ENCODE measurements around the gene EPHA4.

The EPHA4 gene

DNA sequence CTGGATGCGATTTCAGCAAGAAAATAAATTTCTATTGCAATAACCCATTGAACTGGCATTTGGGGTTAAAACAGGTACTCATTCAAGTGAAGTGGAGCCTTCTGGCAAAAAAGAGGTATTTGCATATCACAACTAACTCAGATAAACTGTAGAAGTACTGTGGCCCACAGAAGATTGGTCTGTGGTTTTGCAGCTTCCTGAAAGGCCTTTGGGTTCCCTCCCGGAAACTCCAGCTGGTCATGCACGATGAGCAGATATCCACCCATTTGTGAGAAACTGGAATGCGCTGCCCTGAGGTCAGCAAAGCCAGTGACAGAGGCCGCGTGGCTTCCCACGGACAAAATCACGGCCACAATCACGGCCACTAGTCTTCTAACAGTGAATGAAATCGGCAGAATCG lies 106.3 kb downstream of the EPHA4 start:
- no peak for DNase-seq

DNA sequence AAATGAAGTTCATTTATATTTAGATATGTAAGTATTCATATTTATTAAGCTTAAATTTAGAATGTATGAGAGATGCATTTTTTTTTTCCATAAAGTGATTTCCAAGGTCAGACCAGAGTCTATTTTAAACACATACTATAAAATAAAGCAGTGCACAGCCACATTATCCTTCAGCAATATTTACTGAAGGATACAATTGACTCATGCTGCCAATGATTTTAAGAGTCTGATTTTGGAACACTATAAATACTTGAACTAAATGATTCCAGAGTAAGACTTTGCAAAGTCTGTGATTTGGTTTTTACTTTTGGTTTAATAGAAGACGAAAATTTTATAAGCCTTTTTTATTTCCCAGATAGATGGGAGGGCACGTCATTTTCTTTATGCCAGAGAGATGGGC lies 107.1 kb downstream of the EPHA4 start:
- no peak for DNase-seq

DNA sequence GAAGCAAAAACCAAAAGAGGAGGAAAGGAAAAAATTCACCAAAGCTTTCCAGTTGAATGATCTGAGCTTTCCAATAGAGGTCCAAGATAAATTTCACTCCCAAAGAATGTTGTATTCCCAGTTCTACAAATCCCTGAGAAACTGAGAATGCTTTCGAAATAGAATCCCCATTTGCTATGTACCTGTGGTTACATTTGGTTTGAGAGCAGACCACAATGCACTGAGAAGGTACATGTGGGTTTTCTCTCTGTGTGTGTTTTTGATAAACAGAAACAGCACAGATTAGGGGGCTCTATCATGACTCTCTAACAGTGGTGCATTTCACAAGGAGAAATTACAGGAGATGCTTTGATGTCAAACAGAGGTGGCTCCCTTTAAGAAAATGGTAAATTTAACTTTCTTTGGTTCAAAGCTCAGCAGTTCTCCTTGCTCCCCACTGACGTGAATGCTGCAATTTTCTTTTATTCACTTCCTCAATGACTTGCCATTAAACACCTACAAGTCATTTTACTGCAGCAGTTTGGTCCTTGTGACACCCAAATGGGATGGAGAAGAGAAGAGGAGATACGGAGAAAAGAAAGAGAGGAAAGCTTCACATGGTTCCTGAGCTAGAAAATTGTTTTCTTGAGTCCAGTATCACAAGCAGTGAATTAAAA lies 108.7 kb downstream of the EPHA4 start:
- no peak for DNase-seq

DNA sequence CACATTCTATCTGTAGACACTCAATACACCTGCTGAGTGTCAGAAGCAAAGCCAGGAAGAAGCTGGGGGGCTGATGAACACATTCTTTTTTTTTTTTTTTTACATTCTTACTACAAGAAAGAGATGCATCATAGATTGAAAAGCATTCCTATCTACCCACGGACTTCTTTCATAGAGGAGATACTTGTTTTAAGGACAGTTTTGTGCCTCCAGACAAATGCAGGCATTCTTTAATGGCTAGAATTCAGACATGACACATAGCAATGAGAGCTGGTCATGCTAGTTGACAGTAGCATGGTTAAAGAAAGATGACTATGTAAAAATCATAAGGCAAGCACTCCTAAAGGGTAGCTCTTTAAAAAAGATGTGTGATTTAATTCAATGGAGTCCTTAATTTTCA lies 110.2 kb downstream of the EPHA4 start:
- no peak for DNase-seq

DNA sequence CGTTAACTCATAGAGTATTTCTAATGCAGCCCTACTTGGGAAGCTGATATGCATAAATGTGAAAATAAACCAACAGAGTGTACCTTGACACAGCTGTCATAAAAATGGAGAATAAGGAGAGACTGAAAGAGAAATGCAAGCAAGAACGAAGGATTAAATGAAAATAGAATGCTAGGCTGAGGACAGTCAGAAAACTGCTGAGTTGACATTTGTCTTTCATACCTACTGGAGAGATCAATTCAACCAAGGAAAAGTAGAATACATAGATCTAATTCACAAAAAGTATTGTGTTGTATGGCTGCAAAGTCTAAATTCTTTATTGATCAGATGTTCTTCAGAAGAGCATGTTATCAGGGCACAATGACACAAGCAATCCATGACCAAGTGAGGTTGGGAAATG lies 112.0 kb downstream of the EPHA4 start:
- DNase-seq = no peak

DNA sequence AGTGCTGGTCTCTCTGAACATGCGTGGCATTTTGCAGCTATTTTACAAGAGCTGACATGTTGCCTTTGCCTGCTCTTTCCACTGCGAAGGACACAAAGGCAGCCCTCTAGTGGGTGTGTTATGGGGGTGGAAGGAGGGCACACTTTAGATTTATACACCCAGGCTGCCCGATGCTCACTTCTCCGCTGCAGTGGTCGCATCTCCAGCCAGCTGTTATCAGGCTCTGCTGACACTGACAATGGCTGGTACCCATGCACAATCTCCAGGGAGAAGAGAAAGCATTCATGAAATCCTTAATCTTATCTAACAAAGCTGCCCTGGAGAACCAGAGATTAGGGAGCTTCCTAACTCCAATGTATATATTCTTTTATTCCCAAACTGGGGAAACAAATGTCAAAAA lies 113.5 kb downstream of the EPHA4 start:
- DNase-seq = no peak

DNA sequence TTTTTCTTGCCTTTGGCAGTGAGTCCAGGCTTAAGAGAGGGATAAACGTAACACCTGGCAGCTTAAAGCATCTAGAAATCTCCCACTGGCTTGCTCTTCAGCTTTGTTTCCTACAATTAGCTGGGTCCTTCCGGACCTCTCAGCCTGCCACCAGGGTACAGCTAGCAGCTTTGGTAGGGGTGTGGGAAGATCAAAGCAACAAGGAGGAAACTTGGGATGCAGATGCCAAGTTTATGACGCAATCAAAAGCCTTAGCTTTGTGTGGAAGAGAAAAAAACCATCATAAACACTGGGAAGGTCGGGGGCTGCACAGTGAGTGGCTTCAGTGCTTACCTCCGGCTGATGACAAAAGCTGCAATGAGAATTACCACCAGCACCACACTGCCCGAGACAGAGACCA lies 116.9 kb downstream of the EPHA4 start:
- DNase-seq = no peak

DNA sequence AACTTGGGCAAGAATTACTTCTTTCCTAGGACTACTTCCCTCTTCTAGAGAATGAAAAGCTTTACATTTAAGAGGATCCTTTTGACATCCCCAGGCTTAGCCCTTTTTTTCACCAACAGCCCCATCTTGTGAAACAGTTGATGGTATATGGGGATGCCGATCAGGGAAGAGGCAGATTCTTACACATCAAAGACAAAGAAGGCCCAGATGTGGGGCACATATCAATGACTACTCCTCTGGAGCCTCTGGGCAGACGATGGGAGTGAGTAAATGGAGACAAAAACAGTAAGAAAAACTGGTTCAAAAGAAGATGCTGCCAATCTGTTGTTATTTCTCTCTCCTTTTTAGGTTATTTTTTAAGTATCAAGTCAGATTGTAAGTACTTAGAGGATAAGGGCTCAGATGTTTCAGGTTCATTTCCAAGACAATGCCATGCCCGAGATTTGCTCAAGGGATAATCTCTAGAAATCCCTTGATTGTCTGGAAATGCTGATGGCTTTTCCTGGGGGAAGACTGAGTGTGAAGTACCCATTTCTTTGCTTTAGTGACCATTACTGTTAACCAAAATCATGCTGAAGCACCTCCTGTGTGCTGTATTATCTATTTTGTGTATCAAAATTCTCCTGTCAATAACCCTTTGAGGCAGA lies 117.5 kb downstream of the EPHA4 start:
- no peak for DNase-seq

DNA sequence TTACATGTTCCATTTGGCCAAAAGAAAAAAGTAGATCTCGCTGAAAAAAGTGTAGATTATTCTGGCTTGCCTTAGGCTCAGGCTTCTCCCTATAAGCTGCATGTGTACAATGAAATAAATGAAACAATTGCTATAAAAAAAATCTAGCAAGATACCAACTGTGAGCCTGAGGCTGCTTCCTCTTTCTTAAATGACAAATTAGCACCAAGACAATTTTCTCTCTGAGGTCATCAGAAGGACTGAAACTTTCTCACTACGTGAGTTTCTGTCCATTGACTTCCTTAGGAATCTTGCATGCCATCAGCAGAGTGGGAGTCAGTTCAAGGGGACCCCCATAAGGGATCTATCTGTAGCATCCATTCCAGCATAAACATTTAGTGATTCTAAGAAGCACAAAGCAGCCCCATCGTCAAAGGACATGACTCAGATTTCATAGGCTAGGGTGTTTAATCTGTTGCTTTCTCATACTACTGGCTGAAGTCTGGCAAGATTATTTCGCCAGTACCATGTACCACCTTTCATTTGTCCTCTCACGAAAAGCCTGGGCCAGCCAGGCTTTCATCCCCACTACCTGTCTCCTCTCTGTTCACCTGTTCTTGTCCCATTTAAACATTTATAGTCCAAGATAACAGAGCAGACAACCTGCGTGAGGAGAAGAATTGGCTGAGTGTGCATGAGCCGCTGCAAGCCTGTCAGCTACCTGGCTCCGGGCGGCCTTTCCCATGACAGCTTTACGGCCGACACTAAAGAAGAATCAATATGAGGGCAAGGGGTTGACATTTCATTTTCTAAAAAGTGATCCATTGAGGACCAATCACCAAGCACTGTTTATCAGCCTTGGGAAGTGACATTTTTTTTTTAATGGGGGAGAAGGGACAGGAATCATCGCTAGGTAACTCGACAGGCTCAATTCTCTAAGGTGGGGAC lies 120.0 kb downstream of the EPHA4 start:
- no peak for DNase-seq

DNA sequence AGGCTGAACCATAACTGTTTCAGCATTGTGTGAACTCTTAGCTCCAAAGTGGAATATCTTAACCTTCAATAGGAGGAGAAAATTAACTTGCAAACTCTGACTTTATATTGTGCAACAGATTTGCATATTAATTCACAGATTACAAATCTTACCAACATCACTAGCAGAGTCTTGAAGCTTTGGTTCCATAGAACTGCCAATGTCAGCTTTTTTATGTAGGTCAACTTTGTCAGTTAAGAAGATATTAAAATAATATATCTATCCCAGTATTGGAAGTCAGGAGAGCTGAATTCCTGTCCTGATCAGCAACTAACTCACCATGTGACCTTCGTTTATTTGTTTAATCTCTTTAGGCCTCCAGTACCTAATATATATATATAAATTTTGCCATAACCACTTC lies 121.8 kb downstream of the EPHA4 start:
- DNase-seq = no peak

DNA sequence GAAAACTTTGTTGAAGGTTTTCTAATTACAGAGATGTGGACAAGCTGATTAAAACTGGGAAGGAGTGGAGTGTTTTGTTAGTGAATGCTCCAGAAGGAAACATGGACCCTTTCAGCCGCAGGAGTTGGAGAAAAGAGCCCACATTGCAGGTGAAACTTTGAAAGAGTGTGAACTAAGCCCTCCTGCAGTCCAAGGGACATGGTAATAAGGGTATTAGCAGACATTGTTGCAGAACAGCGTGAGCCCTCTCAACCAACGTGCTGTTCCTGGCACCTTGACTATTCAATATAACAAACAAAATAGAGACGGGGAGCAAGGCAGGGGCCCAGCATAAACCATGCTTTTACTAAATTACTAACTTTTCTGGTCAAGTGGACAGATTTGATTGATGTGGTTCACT lies 122.7 kb downstream of the EPHA4 start:
- no peak for DNase-seq

DNA sequence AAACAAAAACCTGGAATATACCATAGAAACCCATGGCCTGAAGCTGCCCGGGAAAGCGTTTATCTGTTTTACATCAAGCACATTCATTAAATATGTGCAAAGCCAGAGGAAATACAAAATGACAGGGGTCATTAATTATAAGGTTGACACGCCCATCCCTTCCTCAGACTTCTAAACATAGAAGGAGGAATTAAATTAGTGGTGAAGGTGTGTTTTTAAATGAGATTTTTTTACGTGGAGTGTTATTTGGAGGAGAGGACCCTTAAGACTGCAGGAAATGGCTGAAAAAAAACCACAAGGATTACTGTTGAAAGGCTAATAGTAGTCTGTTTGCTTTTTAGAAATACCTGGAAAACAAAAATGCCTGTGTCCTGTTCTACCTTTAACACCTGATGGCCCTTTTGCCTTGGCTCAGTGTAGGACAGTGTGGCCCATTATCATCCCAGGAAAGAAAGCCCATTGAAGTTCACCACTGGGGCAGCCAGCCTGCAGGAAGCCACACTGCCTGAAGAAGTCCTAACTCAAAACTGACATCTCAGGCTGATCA lies 123.2 kb downstream of the EPHA4 start:
- DNase-seq = no peak

DNA sequence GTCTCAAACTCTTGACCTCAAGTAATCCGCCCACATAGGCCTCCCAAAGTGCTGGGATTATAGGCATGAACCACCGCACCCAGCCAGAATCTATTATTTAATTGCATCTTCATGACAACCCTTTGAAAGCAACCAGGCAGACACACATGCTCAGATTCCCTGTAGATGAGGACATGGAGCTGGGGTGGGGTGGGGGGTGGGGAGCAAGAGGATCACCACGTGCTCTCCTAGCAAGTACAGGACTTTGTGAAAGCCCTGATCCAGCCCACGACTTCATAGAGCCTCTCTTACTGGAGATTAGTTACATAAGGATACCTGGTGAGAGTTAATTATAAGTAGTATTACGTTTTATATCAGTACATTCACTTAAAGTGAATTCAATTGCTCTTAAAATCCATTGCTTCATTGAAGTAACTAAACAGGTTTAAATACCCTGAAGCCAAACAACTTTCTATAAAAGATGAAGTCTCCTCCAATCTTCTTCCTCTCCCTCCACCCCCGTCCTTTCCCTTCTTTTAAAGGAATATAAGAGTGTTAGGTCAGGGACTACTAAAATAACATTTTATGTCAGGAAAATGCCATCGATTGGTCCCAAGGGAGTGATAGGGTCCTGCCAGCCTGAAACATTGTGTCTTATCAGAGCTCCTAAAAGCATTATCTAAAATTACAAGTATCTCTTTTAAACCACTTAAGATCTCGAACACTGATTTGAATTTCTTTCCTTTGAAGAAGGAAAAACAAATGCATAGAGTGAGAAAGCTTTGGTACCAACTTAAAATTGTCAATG lies 123.9 kb downstream of the EPHA4 start:
- DNase-seq = no peak

DNA sequence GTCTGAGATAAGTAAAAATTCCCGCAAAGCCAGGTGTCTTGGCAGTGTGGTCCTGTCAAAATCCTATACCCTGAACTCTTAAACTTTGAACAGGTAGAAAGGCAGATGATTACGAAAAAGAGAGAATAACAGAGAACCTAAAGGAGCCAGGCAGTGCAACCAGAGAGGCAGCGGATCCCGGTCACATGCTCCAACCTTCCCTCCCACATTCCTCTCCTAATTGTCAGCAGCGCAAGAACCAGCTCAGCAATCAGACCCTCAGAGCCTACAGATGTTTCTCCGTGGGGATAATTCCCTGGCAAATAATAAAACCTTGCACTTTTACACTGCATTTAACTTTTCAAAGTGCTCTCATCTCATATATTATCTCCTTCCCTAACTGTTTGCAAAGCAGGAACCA lies 124.8 kb downstream of the EPHA4 start:
- no peak for DNase-seq

DNA sequence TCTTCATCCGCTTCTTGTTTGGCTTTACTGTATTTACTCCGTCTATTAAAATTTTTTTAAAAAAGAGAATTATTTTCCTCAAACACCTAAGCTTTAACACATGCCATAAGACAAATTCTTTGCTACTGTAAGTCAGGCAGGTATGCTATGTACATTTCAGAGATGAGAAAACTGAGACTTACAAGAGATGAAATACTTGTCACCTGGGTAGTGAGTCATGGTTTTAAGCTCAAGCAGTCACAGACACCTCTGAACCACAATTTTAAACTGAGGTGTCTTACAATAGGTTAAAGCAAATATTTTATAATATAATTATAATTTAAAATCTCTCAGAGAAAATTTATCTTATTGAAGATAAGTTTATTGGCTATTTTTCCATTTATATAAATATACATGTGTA lies 126.0 kb downstream of the EPHA4 start:
- DNase-seq = no peak

DNA sequence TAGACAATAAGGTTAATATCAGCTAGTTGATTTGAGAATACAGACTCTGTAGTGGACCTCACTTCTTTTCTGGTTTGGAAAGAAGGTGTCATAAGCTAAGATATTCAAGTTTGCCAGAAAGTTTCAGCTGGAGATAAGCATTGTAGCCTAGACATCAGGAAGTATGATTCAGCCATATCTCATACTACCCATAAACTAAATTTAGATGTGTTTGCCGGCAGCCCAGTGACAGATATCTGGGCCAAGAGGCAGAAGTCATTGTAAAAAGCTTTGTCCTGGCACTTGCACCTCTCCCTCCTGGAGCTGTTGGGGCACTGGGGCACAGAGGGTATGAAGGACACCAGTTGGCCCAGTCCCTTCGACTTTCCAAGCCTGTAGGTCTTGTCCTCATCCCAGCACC lies 128.0 kb downstream of the EPHA4 start:
- DNase-seq = no peak

DNA sequence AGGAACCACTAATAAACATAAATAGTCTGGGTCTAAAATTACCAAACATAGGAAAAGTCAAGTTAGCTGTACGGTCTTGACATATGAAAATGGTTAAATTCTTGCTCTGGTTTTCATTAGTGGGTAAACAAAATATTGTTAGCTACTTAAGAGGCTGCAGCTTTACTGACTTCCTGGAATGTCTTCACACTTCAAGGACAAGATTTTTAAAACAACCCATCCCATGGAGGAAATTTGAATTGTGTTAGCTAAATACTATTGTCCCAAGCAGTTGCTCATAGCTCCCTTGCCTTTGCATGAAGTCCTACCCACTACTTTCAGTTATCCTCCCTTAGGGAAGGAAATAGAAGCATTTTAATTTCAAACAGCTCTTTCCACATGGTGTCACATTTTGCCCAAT lies 128.5 kb downstream of the EPHA4 start:
- DNase-seq = no peak

DNA sequence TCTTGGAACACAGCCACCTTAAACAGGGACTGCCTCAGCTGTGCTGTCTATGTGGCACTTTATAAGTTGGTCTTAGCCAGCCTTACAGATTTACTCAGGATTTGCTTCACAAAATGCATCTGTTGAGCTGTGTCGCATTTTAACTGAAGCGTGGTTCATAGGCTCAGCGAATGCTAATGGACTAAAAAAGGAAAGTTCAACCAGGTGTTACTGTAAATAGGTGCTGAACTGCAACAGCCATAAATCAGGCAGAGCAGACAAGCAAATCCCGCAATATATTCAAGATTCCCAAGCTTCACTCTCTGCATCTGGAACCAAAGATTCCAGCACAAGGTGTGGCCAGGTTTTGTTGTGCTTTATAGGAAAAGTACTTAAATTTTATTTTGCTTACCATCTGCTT lies 130.0 kb downstream of the EPHA4 start:
- no peak for DNase-seq

DNA sequence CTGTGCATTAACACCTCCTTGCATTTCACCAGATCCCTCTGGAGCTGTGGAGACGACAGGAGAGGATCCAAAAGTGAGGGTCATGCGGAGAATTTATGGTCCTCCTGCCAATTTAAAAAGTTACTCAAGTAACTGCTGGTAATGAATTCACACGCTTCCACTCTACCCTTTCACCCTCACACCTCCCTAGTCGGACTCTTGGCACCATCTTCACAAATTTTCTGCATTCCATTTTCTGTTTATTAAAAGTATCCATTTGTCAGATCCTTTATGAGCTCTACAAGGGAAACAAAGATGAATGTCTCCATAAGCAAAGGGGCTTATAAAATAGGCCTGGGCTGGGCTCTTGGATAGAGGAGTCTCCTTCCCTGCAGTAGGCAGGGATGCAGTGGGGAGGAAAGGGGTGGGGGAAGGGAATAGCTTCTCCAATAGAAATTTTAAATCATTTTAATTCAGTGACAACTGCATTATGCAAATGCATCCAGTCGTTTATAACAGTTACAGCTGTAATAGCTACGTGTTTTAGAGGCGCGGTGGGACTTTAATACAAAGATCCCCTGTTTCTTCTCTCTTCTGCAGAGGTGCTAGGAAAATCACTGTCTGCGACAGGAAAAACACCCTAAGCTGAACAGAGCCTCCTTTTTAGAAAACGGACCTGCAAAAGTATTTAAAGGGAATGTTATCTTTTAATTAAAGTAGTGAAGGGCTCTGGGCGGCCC lies 132.2 kb downstream of the EPHA4 start:
- DNase-seq = no peak

DNA sequence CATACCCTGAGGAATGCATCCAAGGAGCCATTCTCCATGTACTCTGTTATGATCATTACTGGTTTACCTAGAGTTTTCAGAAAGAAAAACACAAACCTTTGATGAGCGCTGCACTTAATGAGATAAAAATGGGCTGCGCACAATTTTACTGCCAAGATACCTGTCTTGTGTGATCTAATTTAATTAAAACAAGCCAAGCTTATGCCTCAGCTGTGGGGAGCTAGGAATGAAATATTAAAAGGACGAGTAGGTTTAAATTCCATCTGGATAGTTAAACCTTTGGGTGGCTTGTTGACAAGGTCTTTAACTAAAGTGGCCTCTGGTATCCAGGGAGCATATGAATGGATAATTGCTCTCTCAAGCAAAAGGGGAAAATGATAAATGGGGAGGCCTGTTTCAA lies 135.0 kb downstream of the EPHA4 start:
- no peak for DNase-seq

DNA sequence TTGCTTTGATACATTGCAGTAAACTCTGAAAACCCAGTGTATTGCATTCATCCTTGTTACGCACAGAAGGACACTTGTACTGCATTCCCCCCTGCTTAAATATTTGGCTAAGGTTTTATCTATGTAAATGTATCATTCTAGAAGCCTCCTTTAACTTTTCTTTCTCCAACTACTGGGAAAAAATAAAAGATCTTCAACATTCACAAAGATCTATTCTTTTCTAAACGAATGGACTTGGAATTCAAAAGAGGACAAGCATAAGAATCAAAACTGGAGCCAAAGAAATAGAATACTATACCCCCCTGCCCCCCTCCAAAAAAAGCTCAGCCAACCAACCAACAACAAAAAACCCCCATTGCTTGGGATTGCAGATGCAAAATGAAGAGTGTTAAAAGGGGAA lies 136.9 kb downstream of the EPHA4 start:
- DNase-seq = no peak

DNA sequence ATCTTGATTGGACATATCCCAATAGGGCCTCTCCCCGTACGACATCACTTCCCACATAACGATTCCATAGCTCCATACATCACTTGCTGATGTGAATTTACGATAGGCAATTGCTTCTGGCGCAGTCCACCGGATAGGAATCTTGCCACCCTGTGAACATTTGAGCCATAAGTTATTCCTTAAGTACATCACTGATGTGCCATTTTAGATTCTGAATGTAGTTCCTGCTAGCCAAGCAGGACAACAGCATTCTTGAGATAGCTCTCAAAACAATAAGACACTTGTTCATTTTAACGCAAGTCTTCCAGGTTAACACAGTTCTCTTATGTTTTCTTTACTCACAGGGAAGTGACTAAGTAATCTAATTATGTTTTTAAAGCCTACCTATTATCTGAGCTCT lies 138.0 kb downstream of the EPHA4 start:
- DNase-seq = no peak
